A549 treated with Hydrocortisone at 1 μM for 4 hours (cell line): ENCODE data around the gene ZNF624. TPM values are rescaled to one million over a fixed set of nuclear protein-coding genes. Genes with fewer than 3 reads are reported as not detected.

Source experiments
- total RNA-seq: library from RNA; stranded (reverse); fragments of 200-300 nt; extraction: Qiagen RNA extraction; gene quantifications from 5 replicates; pipeline ENCODE4 v1.2.3, GENCODE V29; 2022

Gene ZNF624
- 1.1 to 2.2 TPM (median 1.4 TPM) in 5 replicates for total RNA-seq

GRCh38 chr17:16653367-16654041, at the start of gene ZNF624:
Gene ZNF624 (minus strand): TSS chr17:16653850.

GRCh38 chr17:16689731-16690281, 36.2 kb upstream of the ZNF624 start, which contains the start of gene CCDC144A:
Gene CCDC144A (plus strand): TSS chr17:16690241. CDS start chr17:16690401, 160 bp downstream.

Other genes with a start within 250 kb of the ZNF624 start
- 0.20 to 0.55 TPM (median 0.40 TPM) in 5 replicates for gene TRPV2, start 238.3 kb downstream of the ZNF624 start, total RNA-seq
- 0.80 to 1.4 TPM (median 0.85 TPM) in 5 replicates for gene LRRC75A, start 161.7 kb downstream of the ZNF624 start, total RNA-seq
- 9.9 to 15.9 TPM (median 12.7 TPM) in 5 replicates for gene ZNF287, start 84.6 kb downstream of the ZNF624 start, total RNA-seq
- 0.69 to 1.4 TPM (median 1.2 TPM) in 5 replicates for gene CCDC144A, start 36.4 kb upstream of the ZNF624 start, total RNA-seq